ENCODE measurements around the gene SNAP47. TPM values are rescaled to one million over a fixed set of nuclear protein-coding genes. Genes with fewer than 3 reads are reported as not detected.

Gene SNAP47
- polyA plus RNA-seq, 1 donor, result 25.2 TPM

DNA sequence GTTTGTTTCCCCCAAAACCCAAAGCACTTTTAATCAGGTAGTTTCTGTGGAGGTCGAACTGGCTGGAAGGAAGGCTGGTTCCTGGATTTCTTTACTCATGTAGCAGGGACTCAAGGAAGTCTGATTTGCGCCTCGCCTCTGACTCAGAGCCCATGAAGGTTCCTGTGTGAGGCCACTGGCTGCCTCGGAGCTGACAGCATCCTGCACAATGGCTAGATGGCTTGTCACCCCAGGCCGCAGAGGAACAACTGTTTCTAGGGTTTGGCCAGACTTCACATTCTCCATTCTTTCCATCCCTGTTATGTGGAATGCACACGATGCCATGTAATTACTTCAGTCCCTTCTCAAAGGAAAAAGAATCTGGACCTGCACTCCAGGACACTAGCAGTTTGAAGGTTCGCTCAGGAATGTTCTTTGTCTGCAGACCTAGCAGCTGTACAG lies 41.1 kb downstream of the SNAP47 start:
- no peak overlapping the region for H3K27ac ChIP-seq (ENCODE audit: low read length)
- H3K36me3 ChIP-seq (ENCODE audit: control insufficient read depth, insufficient read depth, low read length), result peaks cover 26% of the 10 kb centered on the region
- WGBS (ENCODE audit: insufficient coverage, low lambda C conversion rate), result no CpG with 5 or more reads among the region's 7 CpGs

DNA sequence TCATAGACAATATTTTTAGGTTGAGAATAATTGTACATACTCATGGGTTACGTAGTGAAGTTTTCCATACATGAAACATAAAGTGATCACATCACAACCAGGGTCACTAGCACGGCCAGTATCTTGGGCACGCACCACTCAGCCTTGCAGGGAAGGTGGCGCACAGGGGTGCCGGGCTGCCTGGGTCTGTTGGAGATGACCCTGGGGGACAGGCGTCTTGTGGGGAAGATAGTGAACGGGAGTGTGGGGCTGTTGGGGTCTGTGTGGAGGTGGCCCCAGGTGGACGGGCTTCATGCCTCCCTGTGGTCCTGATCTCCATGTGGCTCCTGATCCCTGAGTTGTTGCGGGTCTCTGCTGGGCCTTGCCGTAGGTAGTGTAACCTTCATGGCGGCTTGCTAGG lies 41.9 kb downstream of the SNAP47 start:
- no peak overlapping the region for H3K27ac ChIP-seq (ENCODE audit: low read length)
- peaks cover 27% of the 10 kb centered on the region for H3K36me3 ChIP-seq (ENCODE audit: control insufficient read depth, insufficient read depth, low read length)
- DNase-seq, result no peak

More for the DNA sequence above, 41.1 kb downstream of the SNAP47 start:
- no peaks in the 10 kb centered on the region for H3K27me3 ChIP-seq (ENCODE audit: control insufficient read depth, insufficient read depth, low read length)
- DNase-seq, result no peak
- H3K9me3 ChIP-seq (ENCODE audit: control insufficient read depth, low read depth, low read length), result no peaks in the 10 kb centered on the region
- H3K4me3 ChIP-seq (ENCODE audit: low read length), result no peak overlapping the region
- H3K4me1 ChIP-seq (ENCODE audit: control insufficient read depth, insufficient read depth, low read length), result peaks cover 9% of the 10 kb centered on the region

DNA sequence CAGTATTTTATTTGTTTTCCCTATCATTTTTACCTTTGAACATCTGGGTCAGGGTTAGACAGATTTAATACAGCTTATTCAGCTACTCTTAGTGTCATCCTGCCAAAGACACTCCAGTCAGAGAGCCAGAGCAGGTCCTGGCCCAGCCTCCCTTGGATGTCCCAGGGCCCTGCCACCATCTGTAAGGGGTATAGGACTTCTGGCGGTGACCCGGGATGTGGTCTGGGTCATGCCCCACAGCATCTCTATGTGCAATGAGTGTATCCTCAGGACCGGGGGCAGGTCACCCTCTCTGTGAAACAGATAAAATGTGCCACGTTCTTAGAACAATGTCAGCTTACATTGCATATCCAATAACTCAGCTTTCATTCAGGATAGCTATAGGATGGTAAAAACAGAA lies 42.4 kb downstream of the SNAP47 start:
- Histone ChIP-seq H3K9me3 (ENCODE audit: control insufficient read depth, low read depth, low read length) (no peaks in the 10 kb centered on the region), H3K4me1 (ENCODE audit: control insufficient read depth, insufficient read depth, low read length) (peaks cover 9% of the 10 kb centered on the region), H3K27ac (ENCODE audit: low read length) (no peak overlapping the region), H3K27me3 (ENCODE audit: control insufficient read depth, insufficient read depth, low read length) (no peaks in the 10 kb centered on the region), H3K36me3 (ENCODE audit: control insufficient read depth, insufficient read depth, low read length) (peaks cover 31% of the 10 kb centered on the region), H3K4me3 (ENCODE audit: low read length) (no peak overlapping the region)
- WGBS (ENCODE audit: insufficient coverage, low lambda C conversion rate), result no CpG with 5 or more reads among the region's 4 CpGs
- no peak for DNase-seq

More for the DNA sequence above, 41.9 kb downstream of the SNAP47 start:
- H3K4me3 ChIP-seq (ENCODE audit: low read length), result no peak overlapping the region
- H3K9me3 ChIP-seq (ENCODE audit: control insufficient read depth, low read depth, low read length), result no peaks in the 10 kb centered on the region
- no peaks in the 10 kb centered on the region for H3K27me3 ChIP-seq (ENCODE audit: control insufficient read depth, insufficient read depth, low read length)
- no CpG with 5 or more reads among the region's 11 CpGs for WGBS (ENCODE audit: insufficient coverage, low lambda C conversion rate)
- peaks cover 9% of the 10 kb centered on the region for H3K4me1 ChIP-seq (ENCODE audit: control insufficient read depth, insufficient read depth, low read length)

DNA sequence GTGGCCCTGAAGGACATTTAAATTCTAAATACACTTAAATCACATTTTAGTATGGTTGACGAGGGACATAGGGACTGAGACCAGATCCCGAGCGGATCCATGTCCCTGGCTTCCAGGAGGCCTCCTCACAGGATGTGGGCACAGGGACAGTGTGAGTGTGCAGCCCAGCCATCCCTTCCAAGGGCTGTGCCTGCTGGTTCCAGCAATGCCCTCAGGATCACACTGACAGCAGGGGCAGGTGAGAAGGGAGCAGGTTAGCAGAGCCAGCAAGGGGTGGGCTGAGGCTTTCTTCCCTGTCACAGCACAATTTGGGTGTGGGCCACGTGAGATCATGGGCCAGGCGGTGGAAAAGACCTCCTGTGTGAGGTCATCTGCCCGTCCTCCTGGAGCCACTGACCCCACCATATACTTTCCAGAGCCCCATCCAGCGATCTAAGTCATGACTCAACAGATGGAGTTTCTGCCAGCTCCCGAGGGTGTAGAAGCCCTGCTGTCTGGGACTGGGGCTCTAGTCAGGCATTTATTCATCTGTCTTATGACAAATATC lies 43.2 kb downstream of the SNAP47 start:
- peaks cover 9% of the 10 kb centered on the region for H3K4me1 ChIP-seq (ENCODE audit: control insufficient read depth, insufficient read depth, low read length)
- no peaks in the 10 kb centered on the region for H3K9me3 ChIP-seq (ENCODE audit: control insufficient read depth, low read depth, low read length)
- peaks cover 31% of the 10 kb centered on the region for H3K36me3 ChIP-seq (ENCODE audit: control insufficient read depth, insufficient read depth, low read length)
- H3K27ac ChIP-seq (ENCODE audit: low read length), result no peak overlapping the region
- no peaks in the 10 kb centered on the region for H3K27me3 ChIP-seq (ENCODE audit: control insufficient read depth, insufficient read depth, low read length)
- no peak overlapping the region for H3K4me3 ChIP-seq (ENCODE audit: low read length)
- WGBS (ENCODE audit: insufficient coverage, low lambda C conversion rate), result no CpG with 5 or more reads among the region's 8 CpGs
- no peak for DNase-seq

DNA sequence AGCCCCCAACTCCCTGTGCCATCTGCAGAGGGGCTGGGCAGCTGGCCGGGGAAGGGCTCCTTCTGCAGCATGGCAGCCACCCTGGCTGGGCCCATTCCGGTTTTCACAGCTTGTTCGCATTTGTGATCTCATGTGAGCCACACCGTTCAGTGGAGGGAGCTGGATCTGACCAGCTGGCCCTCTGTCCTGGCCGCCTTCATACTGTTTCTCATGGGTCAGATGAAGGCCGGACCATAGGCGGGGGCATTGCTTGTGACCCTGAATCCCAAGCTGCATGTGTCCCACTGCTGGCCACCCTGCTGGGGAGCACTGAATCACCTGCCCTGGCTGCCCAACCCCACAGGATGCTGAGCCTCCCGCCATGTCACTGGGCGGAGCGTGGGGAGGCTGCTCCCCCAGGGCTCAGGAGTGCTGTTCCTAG lies 43.8 kb downstream of the SNAP47 start:
- Histone ChIP-seq H3K27ac (ENCODE audit: low read length) (no peak overlapping the region), H3K9me3 (ENCODE audit: control insufficient read depth, low read depth, low read length) (no peaks in the 10 kb centered on the region), H3K4me1 (ENCODE audit: control insufficient read depth, insufficient read depth, low read length) (peaks cover 9% of the 10 kb centered on the region), H3K27me3 (ENCODE audit: control insufficient read depth, insufficient read depth, low read length) (no peaks in the 10 kb centered on the region), H3K36me3 (ENCODE audit: control insufficient read depth, insufficient read depth, low read length) (peaks cover 31% of the 10 kb centered on the region), H3K4me3 (ENCODE audit: low read length) (no peak overlapping the region)
- no CpG with 5 or more reads among the region's 10 CpGs for WGBS (ENCODE audit: insufficient coverage, low lambda C conversion rate)
- no peak for DNase-seq

DNA sequence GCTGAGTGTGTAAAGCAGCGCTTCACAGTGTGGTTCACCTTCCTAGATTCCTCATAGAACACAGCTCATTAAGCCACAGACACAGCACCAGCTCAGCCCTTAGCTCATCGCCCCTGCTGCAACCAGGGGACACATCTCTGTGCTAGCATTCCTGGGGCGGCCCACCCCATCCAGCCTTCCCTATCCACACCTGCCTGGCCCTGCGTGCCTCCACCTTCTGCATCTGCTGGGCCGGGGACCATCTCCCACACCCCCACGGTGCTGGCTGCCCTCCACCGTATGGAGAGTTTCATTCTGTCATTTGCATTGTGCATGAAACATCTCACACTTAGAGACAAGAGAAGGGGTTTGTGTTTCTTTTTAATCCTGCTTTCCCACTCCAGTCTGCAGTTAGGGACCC lies 44.5 kb downstream of the SNAP47 start:
- peaks cover 29% of the 10 kb centered on the region for H3K36me3 ChIP-seq (ENCODE audit: control insufficient read depth, insufficient read depth, low read length)
- no peak overlapping the region for H3K4me3 ChIP-seq (ENCODE audit: low read length)
- no peak for DNase-seq
- H3K27ac ChIP-seq (ENCODE audit: low read length), result no peak overlapping the region
- no peaks in the 10 kb centered on the region for H3K27me3 ChIP-seq (ENCODE audit: control insufficient read depth, insufficient read depth, low read length)
- no CpG with 5 or more reads among the region's 7 CpGs for WGBS (ENCODE audit: insufficient coverage, low lambda C conversion rate)
- no peaks in the 10 kb centered on the region for H3K9me3 ChIP-seq (ENCODE audit: control insufficient read depth, low read depth, low read length)
- H3K4me1 ChIP-seq (ENCODE audit: control insufficient read depth, insufficient read depth, low read length), result peaks cover 7% of the 10 kb centered on the region

DNA sequence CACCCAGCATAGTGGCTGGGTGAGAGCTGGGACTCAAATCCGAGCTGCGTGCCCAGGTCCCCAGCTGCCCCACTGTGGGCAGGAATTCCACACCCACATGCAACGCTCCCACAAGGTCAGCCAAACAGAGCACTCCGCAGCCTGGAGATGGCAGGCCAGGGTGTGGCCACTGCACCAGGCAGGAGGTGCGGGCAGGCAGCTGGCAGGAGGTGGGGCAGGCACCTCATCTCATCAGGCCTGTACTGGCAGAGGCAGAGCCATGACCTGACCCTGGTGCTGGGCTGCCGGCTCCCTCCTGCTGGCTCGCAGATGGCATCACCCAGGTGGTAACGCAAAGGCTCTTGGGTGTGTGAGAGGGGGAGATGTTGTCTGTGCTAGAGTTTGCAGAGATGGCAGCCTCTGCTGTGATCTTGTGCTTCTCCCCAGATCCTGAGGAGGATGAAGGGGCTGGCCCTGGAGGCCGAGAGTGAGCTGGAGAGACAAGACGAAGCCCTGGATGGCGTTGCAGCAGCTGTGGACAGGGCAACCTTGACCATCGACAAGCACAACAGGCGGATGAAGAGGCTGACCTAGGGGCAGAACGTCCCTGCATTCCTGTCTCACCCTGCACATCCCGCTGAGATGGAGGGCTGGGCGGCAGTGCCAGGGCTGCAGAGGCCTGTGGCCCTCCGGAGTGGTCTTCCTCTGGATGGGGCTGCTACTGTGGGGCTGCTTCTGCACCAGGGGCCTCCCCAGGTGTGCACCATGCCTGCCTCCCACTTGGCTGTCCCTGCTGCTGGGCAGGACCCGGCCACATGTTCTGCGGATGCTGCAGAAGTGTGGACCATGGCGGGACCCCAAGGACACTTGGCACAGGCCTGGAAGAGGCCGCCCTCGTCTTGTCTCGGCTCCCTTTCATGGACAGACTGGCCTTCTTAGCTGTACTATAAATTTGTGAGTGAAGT lies 45.1 kb downstream of the SNAP47 start:
- H3K36me3 ChIP-seq (ENCODE audit: control insufficient read depth, insufficient read depth, low read length), result peaks cover 29% of the 10 kb centered on the region
- no peak overlapping the region for H3K4me3 ChIP-seq (ENCODE audit: low read length)
- WGBS (ENCODE audit: insufficient coverage, low lambda C conversion rate), result no CpG with 5 or more reads among the region's 23 CpGs
- peaks cover 2% of the 10 kb centered on the region for H3K4me1 ChIP-seq (ENCODE audit: control insufficient read depth, insufficient read depth, low read length)
- H3K27ac ChIP-seq (ENCODE audit: low read length), result no peak overlapping the region
- no peaks in the 10 kb centered on the region for H3K9me3 ChIP-seq (ENCODE audit: control insufficient read depth, low read depth, low read length)
- peaks cover 4% of the 10 kb centered on the region for H3K27me3 ChIP-seq (ENCODE audit: control insufficient read depth, insufficient read depth, low read length)
- DNase-seq, result no peak

DNA sequence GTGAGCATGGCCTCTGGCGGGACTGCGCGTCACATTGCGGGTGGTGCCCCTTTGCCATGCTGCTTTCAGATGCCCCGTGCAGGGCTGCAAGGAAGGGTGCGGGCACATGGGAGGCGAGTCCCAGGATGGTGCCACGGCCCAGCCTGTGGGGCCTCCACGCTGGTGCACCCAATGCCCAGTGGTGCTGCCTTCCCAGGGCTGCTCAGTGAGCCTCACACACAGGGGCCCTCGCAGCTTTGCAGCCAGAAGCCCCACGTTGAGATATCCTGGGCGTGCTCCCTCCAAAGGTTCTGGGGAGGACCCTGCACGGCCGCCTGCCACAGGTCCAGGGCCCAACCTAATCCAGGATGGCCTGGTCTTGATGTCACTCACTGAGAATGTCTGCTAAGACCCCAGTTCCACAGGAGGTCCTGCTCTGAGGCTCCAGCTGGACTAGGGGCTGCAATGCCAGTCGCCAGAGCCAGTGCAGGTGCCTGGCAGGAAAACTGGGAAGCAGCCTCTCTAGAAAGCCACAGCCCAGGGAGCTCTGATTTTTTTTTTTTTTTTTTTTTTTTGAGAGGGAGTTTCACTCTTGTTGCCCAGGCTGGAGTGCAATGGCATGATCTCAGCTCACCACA lies 46.2 kb downstream of the SNAP47 start:
- Histone ChIP-seq H3K9me3 (ENCODE audit: control insufficient read depth, low read depth, low read length) (no peaks in the 10 kb centered on the region), H3K27ac (ENCODE audit: low read length) (no peak overlapping the region), H3K4me3 (ENCODE audit: low read length) (no peak overlapping the region), H3K36me3 (ENCODE audit: control insufficient read depth, insufficient read depth, low read length) (peaks cover 21% of the 10 kb centered on the region), H3K4me1 (ENCODE audit: control insufficient read depth, insufficient read depth, low read length) (peaks cover 6% of the 10 kb centered on the region), H3K27me3 (ENCODE audit: control insufficient read depth, insufficient read depth, low read length) (peaks cover 15% of the 10 kb centered on the region)
- no peak for DNase-seq
- no CpG with 5 or more reads among the region's 15 CpGs for WGBS (ENCODE audit: insufficient coverage, low lambda C conversion rate)

DNA sequence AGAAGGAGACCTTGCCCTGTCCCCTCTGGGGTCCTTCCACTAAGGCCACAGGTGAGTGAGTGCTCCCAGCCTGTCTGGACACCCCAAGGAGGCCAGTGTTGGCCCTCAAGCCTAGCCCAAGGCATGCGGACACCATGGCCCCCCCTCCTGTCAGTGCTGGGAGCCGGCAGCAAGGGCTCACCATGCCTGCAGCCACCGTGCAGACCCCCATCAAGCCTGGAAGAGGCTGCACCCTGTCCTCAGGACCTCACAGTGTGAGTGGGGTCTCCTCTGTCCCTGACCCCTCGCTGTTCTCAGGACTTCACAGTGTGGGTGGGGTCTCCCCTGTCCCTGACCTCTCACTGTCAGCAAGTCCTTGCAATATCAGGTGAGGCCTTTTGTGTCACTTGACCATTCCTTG lies 47.0 kb downstream of the SNAP47 start:
- no peaks in the 10 kb centered on the region for H3K9me3 ChIP-seq (ENCODE audit: control insufficient read depth, low read depth, low read length)
- peaks cover 20% of the 10 kb centered on the region for H3K36me3 ChIP-seq (ENCODE audit: control insufficient read depth, insufficient read depth, low read length)
- peaks cover 22% of the 10 kb centered on the region for H3K27me3 ChIP-seq (ENCODE audit: control insufficient read depth, insufficient read depth, low read length)
- no peak overlapping the region for H3K4me3 ChIP-seq (ENCODE audit: low read length)
- H3K4me1 ChIP-seq (ENCODE audit: control insufficient read depth, insufficient read depth, low read length), result peaks cover 14% of the 10 kb centered on the region
- DNase-seq, result no peak
- WGBS (ENCODE audit: insufficient coverage, low lambda C conversion rate), result no CpG with 5 or more reads among the region's 4 CpGs
- H3K27ac ChIP-seq (ENCODE audit: low read length), result no peak overlapping the region

DNA sequence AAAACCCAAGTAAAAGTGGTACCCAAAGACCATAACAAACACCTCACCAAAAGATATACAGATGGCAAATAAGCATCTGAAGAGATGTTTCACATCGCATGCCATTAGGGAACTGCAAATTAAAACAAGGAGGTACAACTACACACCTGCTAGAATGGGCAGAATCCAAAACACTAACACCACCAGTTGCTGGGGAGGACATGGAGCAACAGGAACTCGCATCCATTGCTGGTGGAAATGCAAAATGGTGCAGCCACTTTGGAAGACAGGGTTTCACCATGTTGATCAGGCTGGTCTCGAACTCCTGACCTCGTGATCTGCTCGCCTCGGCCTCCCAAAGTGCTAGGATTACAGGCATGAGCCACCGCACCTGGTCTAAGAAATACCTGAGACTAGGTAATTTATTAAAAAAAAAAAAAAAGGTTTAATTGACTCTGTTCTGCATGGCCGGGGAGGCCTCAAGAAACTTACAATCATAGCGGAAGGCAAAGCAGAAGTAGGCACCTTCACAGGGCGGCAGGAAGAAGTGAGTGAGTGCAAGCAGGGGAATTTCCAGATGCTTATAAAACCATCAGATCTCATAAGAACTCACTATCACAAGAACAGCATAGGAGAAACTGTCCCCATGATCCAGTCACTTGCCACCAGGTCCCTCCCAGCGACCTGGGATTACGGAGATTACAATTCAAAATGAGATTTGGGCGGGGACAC lies 50.0 kb downstream of the SNAP47 start:
- no peak for DNase-seq
- 80% methylated on average over 1 of the region's 13 CpGs for WGBS (ENCODE audit: insufficient coverage, low lambda C conversion rate)

More for the DNA sequence above, 50.0 kb downstream of the SNAP47 start:
- Histone ChIP-seq H3K36me3 (ENCODE audit: control insufficient read depth, insufficient read depth, low read length) (peaks cover 14% of the 10 kb centered on the region), H3K4me3 (ENCODE audit: low read length) (no peak overlapping the region), H3K27me3 (ENCODE audit: control insufficient read depth, insufficient read depth, low read length) (peaks cover 40% of the 10 kb centered on the region), H3K27ac (ENCODE audit: low read length) (no peak overlapping the region), H3K9me3 (ENCODE audit: control insufficient read depth, low read depth, low read length) (no peaks in the 10 kb centered on the region), H3K4me1 (ENCODE audit: control insufficient read depth, insufficient read depth, low read length) (peaks cover 18% of the 10 kb centered on the region)
